ENCODE results near the gene MUC15. TPM values are rescaled to one million over a fixed set of nuclear protein-coding genes. Genes with fewer than 3 reads are reported as not detected.

The MUC15 gene
- total RNA-seq, 4 donors from 2014 or later = 0.28 TPM; not detected in 3

GRCh38 chr11:26549176-26549575, 22.9 kb downstream of the MUC15 start:
- no peaks in the 10 kb centered on the region for H3K27me3 ChIP-seq
- intact Hi-C loops (cut with DNase I; ENCODE audit: low total_unique reads) = no loop called here
- DNase-seq = no peak
- H3K9me3 ChIP-seq = no peaks in the 10 kb centered on the region
- no peaks in the 10 kb centered on the region for H3K36me3 ChIP-seq
- no peak overlapping the region for H3K27ac ChIP-seq
- H3K4me1 ChIP-seq = no peaks in the 10 kb centered on the region
- TF ChIP-seq CTCF (IDR thresholded peaks at IDR 0.05) = no peak
- TF ChIP-seq POLR2A (IDR thresholded peaks at IDR 0.05) = no peak
- no peak overlapping the region for H3K4me3 ChIP-seq

- no peaks in the 10 kb centered on the region for H3K36me3 ChIP-seq
- no peaks in the 10 kb centered on the region for H3K27me3 ChIP-seq
- no peaks in the 10 kb centered on the region for H3K4me1 ChIP-seq
- DNase-seq = no peak
- no peak overlapping the region for H3K4me3 ChIP-seq
- H3K9me3 ChIP-seq = no peaks in the 10 kb centered on the region
- TF ChIP-seq CTCF (IDR thresholded peaks at IDR 0.05) (no peak), POLR2A (IDR thresholded peaks at IDR 0.05) (no peak)
- intact Hi-C loops (cut with DNase I; ENCODE audit: low total_unique reads) = no loop called here
- no peak overlapping the region for H3K27ac ChIP-seq
Measured at GRCh38 chr11:26541870-26542269, 30.2 kb downstream of the MUC15 start.

GRCh38 chr11:26539517-26539916, 32.5 kb downstream of the MUC15 start:
- Histone ChIP-seq H3K9me3 (no peaks in the 10 kb centered on the region), H3K36me3 (no peaks in the 10 kb centered on the region), H3K4me3 (no peak overlapping the region), H3K4me1 (no peaks in the 10 kb centered on the region), H3K27ac (no peak overlapping the region), H3K27me3 (no peaks in the 10 kb centered on the region)
- intact Hi-C loops (cut with DNase I; ENCODE audit: low total_unique reads) = no loop called here
- DNase-seq = no peak
- no peak for TF ChIP-seq POLR2A (IDR thresholded peaks at IDR 0.05)
- TF ChIP-seq CTCF (IDR thresholded peaks at IDR 0.05) = no peak

GRCh38 chr11:26537341-26537740, 34.7 kb downstream of the MUC15 start:
- Histone ChIP-seq H3K4me3 (no peak overlapping the region), H3K36me3 (no peaks in the 10 kb centered on the region), H3K27ac (no peak overlapping the region), H3K4me1 (no peaks in the 10 kb centered on the region), H3K9me3 (no peaks in the 10 kb centered on the region), H3K27me3 (no peaks in the 10 kb centered on the region)
- TF ChIP-seq POLR2A (IDR thresholded peaks at IDR 0.05) = no peak
- no peak for TF ChIP-seq CTCF (IDR thresholded peaks at IDR 0.05)
- no peak for DNase-seq
- intact Hi-C loops (cut with DNase I; ENCODE audit: low total_unique reads) = no loop called here

- intact Hi-C loops (cut with DNase I; ENCODE audit: low total_unique reads) = no loop called here
- Histone ChIP-seq H3K27ac (no peak overlapping the region), H3K27me3 (no peaks in the 10 kb centered on the region), H3K4me1 (no peaks in the 10 kb centered on the region), H3K4me3 (no peak overlapping the region), H3K36me3 (no peaks in the 10 kb centered on the region), H3K9me3 (no peaks in the 10 kb centered on the region)
- TF ChIP-seq CTCF (IDR thresholded peaks at IDR 0.05) (no peak), POLR2A (IDR thresholded peaks at IDR 0.05) (no peak)
- DNase-seq = no peak
Measured at GRCh38 chr11:26527685-26528084, 44.4 kb downstream of the MUC15 start.
